ENCODE results near the gene CDK14.

CDK14 gene

GRCh38 chr7:90972906-90973550 lies 376.9 kb downstream of the CDK14 start:
- no peak for DNase-seq

- no peak for DNase-seq
These were observed 380.9 kb downstream of the CDK14 start for GRCh38 chr7:90977056-90977455.

GRCh38 chr7:90980545-90980944 lies 384.4 kb downstream of the CDK14 start:
- no peak for DNase-seq

GRCh38 chr7:90982228-90982627 lies 386.1 kb downstream of the CDK14 start:
- DNase-seq: no peak

- no peak for DNase-seq
These were observed 388.6 kb downstream of the CDK14 start for GRCh38 chr7:90984692-90985091.

- no peak for DNase-seq
These were observed 392.4 kb downstream of the CDK14 start for GRCh38 chr7:90988516-90988915.

GRCh38 chr7:90988996-90989765 lies 393.1 kb downstream of the CDK14 start:
- DNase-seq: no peak

GRCh38 chr7:90994121-90994520 lies 398.0 kb downstream of the CDK14 start:
- no peak for DNase-seq

GRCh38 chr7:90994601-90995000 lies 398.5 kb downstream of the CDK14 start:
- DNase-seq: no peak

GRCh38 chr7:90995996-90996395 lies 399.9 kb downstream of the CDK14 start:
- DNase-seq: no peak

GRCh38 chr7:90999989-91000979 lies 404.2 kb downstream of the CDK14 start:
- DNase-seq: no peak

GRCh38 chr7:91005024-91005423 lies 408.9 kb downstream of the CDK14 start:
- no peak for DNase-seq

GRCh38 chr7:91005841-91006240 lies 409.7 kb downstream of the CDK14 start:
- DNase-seq: no peak

GRCh38 chr7:91007371-91007770 lies 411.2 kb downstream of the CDK14 start:
- no peak for DNase-seq

GRCh38 chr7:91013078-91013477 lies 417.0 kb downstream of the CDK14 start:
- no peak for DNase-seq

- DNase-seq: no peak
These were observed 423.7 kb downstream of the CDK14 start for GRCh38 chr7:91019686-91020385.

- no peak for DNase-seq
These were observed 424.7 kb downstream of the CDK14 start for GRCh38 chr7:91020636-91021385.

GRCh38 chr7:91021956-91022355 lies 425.8 kb downstream of the CDK14 start:
- DNase-seq: no peak

GRCh38 chr7:91025906-91026390 lies 429.8 kb downstream of the CDK14 start:
- no peak for DNase-seq

- no peak for DNase-seq
These were observed 433.6 kb downstream of the CDK14 start for GRCh38 chr7:91029688-91030087.

GRCh38 chr7:91030680-91031380 lies 434.7 kb downstream of the CDK14 start:
- no peak for DNase-seq

Data from stimulated activated CD4-positive, alpha-beta T cell treated with anti-CD3 and anti-CD28 coated beads, Interleukin-4, amount 100 ng/mL, for 1 hour (primary cell).